GM19099 (cell line): ENCODE results near the gene MEIOSIN.

Experiments
- POLR2A ChIP-seq: IDR thresholded peaks from 3 replicates; pipeline ENCODE4 v1.6.1; 2011; ENCODE audit warnings: low read depth; ENCODE audit not compliant: insufficient read length; ENCODE audit errors: extremely low read depth

The MEIOSIN gene

DNA sequence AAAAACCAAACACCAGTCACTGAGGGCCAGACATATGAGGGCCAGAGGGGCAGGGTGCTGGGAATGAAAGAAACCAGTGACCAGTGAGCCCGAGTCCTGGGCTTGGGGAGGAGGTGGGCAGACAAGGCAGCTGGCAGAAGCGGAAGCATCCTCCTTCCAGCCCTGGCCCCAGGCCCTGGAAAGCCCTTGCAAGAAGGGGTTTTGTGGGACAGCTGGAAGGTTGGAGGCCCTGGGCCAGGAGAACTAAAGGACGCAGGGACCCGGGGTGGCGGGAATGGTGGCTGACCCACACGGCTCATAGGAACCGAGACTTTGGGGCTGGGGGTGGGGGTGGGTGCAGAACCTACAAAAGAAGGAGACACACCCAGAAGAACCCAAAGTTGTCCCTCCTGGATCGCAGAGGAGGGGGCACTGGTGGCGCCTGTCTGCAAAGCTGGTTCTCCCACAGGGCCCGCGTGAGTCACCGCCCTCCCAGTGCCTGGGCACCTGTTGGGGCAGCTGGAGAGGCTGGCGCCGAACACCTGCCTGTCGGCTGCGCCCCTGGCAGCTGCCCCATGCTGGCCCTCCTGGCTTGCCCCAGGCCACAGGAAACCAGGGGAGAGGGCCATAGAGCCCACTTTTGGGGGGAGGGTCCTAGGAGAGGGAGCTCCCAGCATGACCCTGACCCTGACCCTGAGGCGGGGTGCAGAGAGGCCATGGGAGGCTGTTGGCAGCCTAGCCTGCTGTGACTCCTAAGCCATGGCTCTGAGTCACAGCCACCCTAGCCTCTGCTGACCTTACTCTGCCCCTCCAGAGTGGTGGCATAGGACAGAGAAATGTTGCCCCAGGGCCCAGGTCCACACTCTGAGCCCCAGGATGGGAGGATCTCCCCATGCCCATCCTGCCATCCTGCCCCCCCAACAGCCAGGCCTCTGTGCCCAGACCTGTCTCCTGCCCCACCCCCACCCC is 48.2 kb downstream of the MEIOSIN start:
- no peak for TF ChIP-seq POLR2A

GRCh38 chr19:45782162-45782691 is 49.0 kb downstream of the MEIOSIN start, which contains the start of gene DMPK:
Gene DMPK, minus strand, starts transcription at chr19:45782490. Its CDS starts 138 bp downstream, at chr19:45782352.
- TF ChIP-seq POLR2A = no peak

- no peak for TF ChIP-seq POLR2A
Measured at GRCh38 chr19:45782820-45783785, 49.9 kb downstream of the MEIOSIN start.

DNA sequence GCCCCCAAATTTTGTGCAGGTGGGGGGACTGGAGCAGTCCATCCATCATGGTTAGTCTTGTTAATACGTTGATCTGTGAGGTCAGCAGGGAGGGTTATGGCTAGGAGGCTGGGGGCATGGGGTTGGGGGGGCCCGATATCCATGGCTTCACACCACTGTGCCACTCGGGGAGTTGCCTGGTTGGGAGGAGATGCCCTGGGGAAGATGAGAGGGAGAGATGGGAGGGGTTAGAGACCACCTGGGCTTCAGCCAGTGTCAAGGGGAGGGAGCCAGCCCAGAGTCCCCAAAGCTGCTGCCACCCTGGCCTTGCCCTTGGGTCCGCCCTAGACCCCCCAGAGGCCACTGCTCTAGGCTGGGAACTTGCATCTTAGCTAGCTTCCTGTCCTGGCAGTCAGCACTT is 50.9 kb downstream of the MEIOSIN start:
- no peak for TF ChIP-seq POLR2A

GRCh38 chr19:45785097-45785496 is 51.9 kb downstream of the MEIOSIN start:
- no peak for TF ChIP-seq POLR2A

GRCh38 chr19:45785781-45786532 is 52.7 kb downstream of the MEIOSIN start:
- no peak for TF ChIP-seq POLR2A

GRCh38 chr19:45786533-45786894 is 53.3 kb downstream of the MEIOSIN start:
- no peak for TF ChIP-seq POLR2A

DNA sequence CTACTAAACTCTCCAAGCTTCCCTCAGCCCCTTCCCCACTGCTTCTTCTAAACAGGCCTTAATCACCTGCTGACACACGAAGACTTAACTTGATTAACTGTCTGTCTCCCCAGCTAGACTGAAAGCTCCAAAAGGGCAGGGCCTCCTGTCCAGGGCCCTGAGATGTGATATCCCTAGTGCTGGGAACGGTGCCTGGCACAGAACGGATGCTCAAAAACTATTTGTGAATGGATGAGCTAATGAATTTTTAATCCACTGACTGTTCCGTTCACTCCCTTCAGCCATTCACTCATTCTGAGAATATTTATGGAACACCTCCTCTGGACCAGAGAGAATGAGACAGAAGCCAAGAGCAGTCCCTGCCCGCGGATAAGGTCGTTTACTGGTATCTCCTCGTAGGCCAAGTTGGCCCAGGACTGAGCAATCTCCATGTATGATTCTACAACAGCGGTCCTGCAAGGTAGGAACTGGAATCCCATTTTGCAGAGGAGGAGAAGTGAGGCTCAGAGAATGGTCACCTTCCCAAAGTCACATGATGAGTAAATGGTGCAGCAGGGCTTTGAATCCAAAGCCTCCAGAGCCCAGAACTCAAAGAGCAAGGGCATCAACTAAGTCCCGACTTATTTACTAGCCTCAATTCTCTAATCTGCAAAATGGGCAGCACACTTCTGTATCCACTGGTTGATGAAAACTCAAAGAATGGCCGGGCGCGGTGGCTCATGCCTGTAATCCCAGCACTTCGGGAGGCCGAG is 56.0 kb downstream of the MEIOSIN start:
- no peak for TF ChIP-seq POLR2A

DNA sequence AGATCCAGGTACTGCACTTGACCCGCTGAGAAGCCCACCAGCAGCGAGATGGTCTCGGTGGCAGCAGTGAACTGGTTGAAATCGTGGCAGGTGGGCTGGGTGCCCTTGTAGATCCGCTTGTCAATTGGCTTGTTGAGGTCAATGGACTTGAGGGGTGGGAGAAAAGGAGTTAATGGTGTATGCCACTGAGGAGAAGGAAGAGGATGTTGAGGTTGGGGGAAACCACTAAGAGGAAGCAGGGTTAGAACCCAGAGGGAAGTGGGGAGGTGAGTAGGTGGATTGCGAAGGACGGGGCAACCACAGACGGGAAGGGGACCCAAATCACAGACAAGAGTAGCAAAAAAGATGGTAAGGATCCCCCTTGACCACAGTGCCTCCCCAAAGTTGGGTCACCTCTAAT is 57.7 kb downstream of the MEIOSIN start:
- TF ChIP-seq POLR2A = no peak

DNA sequence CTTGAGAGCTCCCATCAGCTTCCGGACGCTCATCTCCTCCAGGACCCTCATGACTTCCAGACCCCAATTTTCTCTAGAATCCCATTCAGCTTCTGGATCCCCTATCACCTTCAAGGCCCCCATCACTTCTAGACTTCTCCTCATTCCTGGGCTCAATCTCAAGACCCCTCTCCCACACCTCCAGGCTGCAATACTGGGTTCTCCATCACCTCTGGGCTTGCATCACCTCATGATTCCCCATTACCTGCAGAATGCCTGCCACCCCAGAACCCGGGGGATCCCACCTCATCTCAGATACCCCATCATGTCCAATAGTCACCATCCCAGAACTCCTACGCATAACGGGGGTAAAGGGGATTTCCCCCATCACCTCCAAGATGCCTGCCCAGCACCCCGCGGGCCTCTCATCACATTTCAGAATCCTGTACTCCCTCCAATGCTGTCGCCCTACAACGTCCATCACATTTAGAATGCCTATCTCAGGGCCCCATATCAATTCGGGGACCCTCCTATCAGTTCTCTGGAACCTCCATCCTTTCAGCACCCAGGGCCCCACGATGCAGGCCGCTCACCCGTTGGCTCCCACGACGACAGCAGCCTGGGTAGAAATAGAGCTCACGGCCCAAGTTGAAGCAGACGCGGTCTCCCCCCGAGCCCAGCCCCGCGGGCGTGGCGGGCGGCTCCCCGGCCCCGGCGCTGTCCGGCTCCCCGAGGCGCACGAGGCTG is 58.7 kb downstream of the MEIOSIN start:
- no peak for TF ChIP-seq POLR2A

DNA sequence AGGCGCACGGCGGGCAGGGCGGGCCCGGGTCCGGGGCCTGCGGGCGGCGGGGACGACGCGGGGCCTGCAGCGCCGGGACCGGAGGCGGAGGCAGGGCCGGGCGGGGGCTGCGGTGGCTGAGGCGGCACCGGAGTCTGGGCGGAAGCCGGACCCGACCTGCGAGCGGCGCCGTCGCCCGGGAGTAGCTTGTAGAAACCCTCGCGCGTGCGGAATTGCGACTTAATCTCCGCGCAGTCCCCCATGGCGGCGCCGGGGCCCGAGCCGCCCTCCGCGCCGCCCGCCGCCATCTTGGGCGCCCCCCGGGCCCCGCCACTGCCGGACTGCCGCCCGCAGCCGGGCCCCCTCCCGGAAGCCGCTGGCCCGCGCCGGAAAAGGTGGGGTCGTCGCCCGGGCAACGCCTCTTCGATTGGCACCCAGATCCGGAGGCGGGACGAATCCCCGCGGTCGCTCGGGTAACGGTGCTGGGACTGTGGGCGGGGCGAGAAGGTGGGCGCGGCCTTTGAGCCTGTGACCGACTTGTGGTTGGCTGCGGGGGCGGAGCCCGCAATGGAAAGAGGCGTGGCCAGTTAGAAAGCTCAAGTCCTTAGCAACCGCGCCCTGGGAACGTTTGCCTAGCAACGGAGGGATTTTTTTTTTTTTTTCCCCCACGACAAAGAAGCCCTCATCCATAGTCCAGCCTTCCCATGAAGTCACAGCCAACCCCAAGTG is 59.4 kb downstream of the MEIOSIN start, which contains the start of gene DMWD:
TSS of gene DMWD (minus strand) at position 376 of the 708 bp plus-strand sequence. CDS start at position 287, 89 bp downstream.
- TF ChIP-seq POLR2A = peak; percentile 89

- TF ChIP-seq POLR2A = no peak
Measured at GRCh38 chr19:45793178-45793564, 59.9 kb downstream of the MEIOSIN start.
